ENCODE data around the gene HSPG2. TPM values are rescaled to one million over a fixed set of nuclear protein-coding genes. Genes with fewer than 3 reads are reported as not detected.

HSPG2 gene
- total and polyA plus RNA-seq, 9 of the 15 experiments (the other 6 are each of a cell fraction or from before 2014, with no cell fraction given), result 0.14 to 160 (median 15.7) TPM

DNA sequence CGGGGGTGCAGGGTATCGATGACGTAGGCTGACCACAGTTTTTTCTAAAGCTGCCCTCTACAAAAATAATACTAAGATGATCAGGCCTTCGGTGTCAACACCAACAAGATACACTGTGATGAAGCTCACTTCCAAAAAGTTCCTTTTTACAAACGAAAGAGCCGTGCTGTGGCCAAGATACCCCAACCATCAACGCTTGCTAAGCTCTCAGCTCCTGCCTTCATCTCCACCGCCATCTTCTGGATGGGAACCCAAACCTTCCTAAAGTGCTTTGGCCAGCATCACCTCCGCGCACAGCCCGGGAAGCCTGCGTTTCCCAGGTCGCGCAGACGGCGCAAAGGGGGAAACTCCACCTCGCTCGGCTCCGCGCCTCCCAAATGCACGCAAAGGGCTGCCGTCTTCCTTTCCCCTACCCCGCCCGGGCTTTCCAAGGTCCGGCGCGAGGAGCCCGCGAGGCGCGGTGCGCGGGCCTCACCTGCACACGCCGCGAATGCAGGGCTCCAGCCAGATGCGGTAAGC is 154.7 kb downstream of the HSPG2 start (continued):
- TF ChIP-seq ZBTB2 (IDR thresholded peaks at IDR 0.05), result peak; percentile 48; the same call in 1 of the 2 replicates
- TF ChIP-seq FOXK2 (conservative IDR thresholded peaks at IDR 0.05 in 1 of 2, IDR thresholded peaks at IDR 0.05 in 1 of 2; ENCODE audit: low read depth in 2 of 2), result no peak
- no peak for TF ChIP-seq ZBED1 (IDR thresholded peaks at IDR 0.05)
- TF ChIP-seq, protein P1, sequence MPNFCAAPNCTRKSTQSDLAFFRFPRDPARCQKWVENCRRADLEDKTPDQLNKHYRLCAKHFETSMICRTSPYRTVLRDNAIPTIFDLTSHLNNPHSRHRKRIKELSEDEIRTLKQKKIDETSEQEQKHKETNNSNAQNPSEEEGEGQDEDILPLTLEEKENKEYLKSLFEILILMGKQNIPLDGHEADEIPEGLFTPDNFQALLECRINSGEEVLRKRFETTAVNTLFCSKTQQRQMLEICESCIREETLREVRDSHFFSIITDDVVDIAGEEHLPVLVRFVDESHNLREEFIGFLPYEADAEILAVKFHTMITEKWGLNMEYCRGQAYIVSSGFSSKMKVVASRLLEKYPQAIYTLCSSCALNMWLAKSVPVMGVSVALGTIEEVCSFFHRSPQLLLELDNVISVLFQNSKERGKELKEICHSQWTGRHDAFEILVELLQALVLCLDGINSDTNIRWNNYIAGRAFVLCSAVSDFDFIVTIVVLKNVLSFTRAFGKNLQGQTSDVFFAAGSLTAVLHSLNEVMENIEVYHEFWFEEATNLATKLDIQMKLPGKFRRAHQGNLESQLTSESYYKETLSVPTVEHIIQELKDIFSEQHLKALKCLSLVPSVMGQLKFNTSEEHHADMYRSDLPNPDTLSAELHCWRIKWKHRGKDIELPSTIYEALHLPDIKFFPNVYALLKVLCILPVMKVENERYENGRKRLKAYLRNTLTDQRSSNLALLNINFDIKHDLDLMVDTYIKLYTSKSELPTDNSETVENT (CRISPR knock-in tag; IDR thresholded peaks at IDR 0.05), result no peak
- no peak for TF ChIP-seq NFATC3 (IDR thresholded peaks at IDR 0.05)
- TF ChIP-seq FOXA1 (IDR thresholded peaks at IDR 0.05; ENCODE audit: borderline replicate concordance), result no peak
- no peak for TF ChIP-seq ZNF79 (CRISPR knock-in tag; IDR thresholded peaks at IDR 0.05; ENCODE audit: low read depth)
- peak; percentile 94 for TF ChIP-seq CBFB (CRISPR knock-in tag; IDR thresholded peaks at IDR 0.05)
- no peak for TF ChIP-seq ESRRB (CRISPR knock-in tag; IDR thresholded peaks at IDR 0.05; ENCODE audit: borderline replicate concordance)
- TF ChIP-seq, protein P2, sequence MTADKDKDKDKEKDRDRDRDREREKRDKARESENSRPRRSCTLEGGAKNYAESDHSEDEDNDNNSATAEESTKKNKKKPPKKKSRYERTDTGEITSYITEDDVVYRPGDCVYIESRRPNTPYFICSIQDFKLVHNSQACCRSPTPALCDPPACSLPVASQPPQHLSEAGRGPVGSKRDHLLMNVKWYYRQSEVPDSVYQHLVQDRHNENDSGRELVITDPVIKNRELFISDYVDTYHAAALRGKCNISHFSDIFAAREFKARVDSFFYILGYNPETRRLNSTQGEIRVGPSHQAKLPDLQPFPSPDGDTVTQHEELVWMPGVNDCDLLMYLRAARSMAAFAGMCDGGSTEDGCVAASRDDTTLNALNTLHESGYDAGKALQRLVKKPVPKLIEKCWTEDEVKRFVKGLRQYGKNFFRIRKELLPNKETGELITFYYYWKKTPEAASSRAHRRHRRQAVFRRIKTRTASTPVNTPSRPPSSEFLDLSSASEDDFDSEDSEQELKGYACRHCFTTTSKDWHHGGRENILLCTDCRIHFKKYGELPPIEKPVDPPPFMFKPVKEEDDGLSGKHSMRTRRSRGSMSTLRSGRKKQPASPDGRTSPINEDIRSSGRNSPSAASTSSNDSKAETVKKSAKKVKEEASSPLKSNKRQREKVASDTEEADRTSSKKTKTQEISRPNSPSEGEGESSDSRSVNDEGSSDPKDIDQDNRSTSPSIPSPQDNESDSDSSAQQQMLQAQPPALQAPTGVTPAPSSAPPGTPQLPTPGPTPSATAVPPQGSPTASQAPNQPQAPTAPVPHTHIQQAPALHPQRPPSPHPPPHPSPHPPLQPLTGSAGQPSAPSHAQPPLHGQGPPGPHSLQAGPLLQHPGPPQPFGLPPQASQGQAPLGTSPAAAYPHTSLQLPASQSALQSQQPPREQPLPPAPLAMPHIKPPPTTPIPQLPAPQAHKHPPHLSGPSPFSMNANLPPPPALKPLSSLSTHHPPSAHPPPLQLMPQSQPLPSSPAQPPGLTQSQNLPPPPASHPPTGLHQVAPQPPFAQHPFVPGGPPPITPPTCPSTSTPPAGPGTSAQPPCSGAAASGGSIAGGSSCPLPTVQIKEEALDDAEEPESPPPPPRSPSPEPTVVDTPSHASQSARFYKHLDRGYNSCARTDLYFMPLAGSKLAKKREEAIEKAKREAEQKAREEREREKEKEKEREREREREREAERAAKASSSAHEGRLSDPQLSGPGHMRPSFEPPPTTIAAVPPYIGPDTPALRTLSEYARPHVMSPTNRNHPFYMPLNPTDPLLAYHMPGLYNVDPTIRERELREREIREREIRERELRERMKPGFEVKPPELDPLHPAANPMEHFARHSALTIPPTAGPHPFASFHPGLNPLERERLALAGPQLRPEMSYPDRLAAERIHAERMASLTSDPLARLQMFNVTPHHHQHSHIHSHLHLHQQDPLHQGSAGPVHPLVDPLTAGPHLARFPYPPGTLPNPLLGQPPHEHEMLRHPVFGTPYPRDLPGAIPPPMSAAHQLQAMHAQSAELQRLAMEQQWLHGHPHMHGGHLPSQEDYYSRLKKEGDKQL (CRISPR knock-in tag; IDR thresholded peaks at IDR 0.05; ENCODE audit: borderline replicate concordance), result peak; percentile 94; the same call in 1 of the 2 replicates
- no peak; the same call in 1 of the 2 replicates for TF ChIP-seq ZNF24 (IDR thresholded peaks at IDR 0.05)
- no peak for TF ChIP-seq POLR2B (IDR thresholded peaks at IDR 0.05; ENCODE audit: low read depth, partially characterized antibody)
- peak; percentile 65 for TF ChIP-seq CC2D1A (IDR thresholded peaks at IDR 0.05)
- no peak for TF ChIP-seq HNRNPH1 (optimal IDR thresholded peaks at IDR 0.05; ENCODE audit: low read depth, low read length)
- TF ChIP-seq ZNF384 (IDR thresholded peaks at IDR 0.05; ENCODE audit: low read depth, low read length), result peak; percentile 74
- TF ChIP-seq PCBP2 (IDR thresholded peaks at IDR 0.05; ENCODE audit: low read depth, low read length, poor library complexity, severe bottlenecking), result no peak
- no peak for TF ChIP-seq TARDBP (IDR thresholded peaks at IDR 0.05)
- no peak for TF ChIP-seq EWSR1 (IDR thresholded peaks at IDR 0.05; ENCODE audit: borderline replicate concordance, low read depth, partially characterized antibody)
